Rectal smooth muscle tissue (tissue), 1 donor: ENCODE measurements around the gene RNF149.

Experiments
- H3K27ac ChIP-seq: one replicate; pipeline ENCODE4 v1.7.0; 2013; ENCODE audit warnings: low read depth, low read length, inconsistent platforms
- H3K27me3 ChIP-seq: one replicate; pipeline ENCODE4 v1.7.0; 2013; ENCODE audit warnings: low read length; ENCODE audit not compliant: control insufficient read depth, insufficient read depth
- H3K36me3 ChIP-seq: one replicate; pipeline ENCODE4 v1.7.0; 2013; ENCODE audit warnings: low read length; ENCODE audit not compliant: control insufficient read depth, insufficient read depth
- H3K4me1 ChIP-seq: one replicate; pipeline ENCODE4 v1.7.0; 2013; ENCODE audit warnings: low read length; ENCODE audit not compliant: control insufficient read depth, insufficient read depth
- H3K4me3 ChIP-seq: one replicate; pipeline ENCODE4 v1.7.0; 2013; ENCODE audit warnings: low read length
- H3K9ac ChIP-seq: one replicate; pipeline ENCODE4 v1.7.0; 2013; ENCODE audit warnings: low read length

The RNF149 gene

DNA sequence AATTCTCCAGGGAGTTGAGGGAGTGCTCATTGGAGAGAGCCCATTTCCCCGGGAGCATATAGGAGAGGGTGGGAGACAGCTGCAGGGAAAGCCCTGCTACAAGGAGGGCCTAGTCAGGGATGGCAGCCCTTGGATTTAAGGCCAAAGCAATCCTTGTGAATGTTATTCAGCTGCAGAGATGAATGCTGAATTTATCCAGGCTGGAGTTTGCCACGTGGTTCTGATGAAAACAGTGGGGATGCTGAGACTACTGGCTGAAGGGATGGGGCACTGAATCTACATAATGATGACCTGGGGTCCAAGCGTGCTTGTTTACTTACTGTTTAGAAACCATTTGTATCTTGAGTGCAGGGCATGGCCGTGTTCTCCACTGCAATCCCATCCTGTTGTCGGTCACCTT is 35.6 kb upstream of the RNF149 start:
- Histone ChIP-seq H3K36me3 (no peaks in the 10 kb centered on the region), H3K4me1 (no peaks in the 10 kb centered on the region), H3K4me3 (no peak overlapping the region), H3K27me3 (no peaks in the 10 kb centered on the region), H3K27ac (no peak overlapping the region), H3K9ac (no peak overlapping the region)

DNA sequence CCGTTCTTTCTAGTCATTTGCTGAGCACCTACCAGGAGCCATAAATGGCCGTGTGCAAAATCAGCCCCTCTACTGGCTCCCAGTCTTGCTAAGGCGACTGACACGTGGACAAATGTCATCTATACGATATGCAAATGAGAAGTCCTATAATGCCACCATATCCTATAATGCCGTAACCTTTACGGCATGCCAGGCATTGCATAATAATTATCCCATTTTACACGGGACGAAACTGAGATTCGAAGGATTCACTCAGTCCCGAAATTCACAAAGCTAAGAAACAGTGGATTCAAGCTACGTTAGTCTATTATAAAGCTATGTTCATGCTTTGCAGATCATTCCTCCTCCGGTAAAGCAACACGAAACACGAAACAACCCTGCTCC is 34.1 kb upstream of the RNF149 start:
- no peak overlapping the region for H3K9ac ChIP-seq
- H3K27ac ChIP-seq = no peak overlapping the region
- no peaks in the 10 kb centered on the region for H3K4me1 ChIP-seq
- no peaks in the 10 kb centered on the region for H3K36me3 ChIP-seq
- no peaks in the 10 kb centered on the region for H3K27me3 ChIP-seq
- H3K4me3 ChIP-seq = no peak overlapping the region

GRCh38 chr2:101341901-101342624 is 33.6 kb upstream of the RNF149 start:
- no peak overlapping the region for H3K9ac ChIP-seq
- H3K36me3 ChIP-seq = no peaks in the 10 kb centered on the region
- no peaks in the 10 kb centered on the region for H3K27me3 ChIP-seq
- no peak overlapping the region for H3K27ac ChIP-seq
- no peak overlapping the region for H3K4me3 ChIP-seq
- H3K4me1 ChIP-seq = no peaks in the 10 kb centered on the region

DNA sequence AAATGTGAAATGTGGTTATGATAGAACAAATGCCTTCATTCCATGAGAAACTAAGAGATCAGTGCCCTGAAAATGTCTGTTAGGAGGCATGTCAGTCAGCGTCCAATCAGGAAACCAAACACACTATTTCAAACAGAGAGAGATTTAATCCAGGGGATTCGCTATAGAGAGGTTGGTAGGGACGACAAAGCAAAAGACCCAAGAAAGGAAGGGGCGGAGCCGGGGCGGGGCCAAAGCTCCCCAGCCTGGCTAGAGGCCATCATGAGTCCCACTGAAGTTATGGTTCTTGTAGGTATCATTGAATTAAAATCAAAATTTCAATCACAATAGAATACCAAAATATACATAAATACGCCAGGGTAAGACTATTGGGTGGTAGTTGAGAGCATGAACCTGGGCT is 32.9 kb upstream of the RNF149 start:
- no peaks in the 10 kb centered on the region for H3K4me1 ChIP-seq
- H3K4me3 ChIP-seq = no peak overlapping the region
- H3K27ac ChIP-seq = no peak overlapping the region
- no peaks in the 10 kb centered on the region for H3K36me3 ChIP-seq
- no peak overlapping the region for H3K9ac ChIP-seq
- no peaks in the 10 kb centered on the region for H3K27me3 ChIP-seq

- Histone ChIP-seq H3K36me3 (no peaks in the 10 kb centered on the region), H3K4me3 (no peak overlapping the region), H3K4me1 (no peaks in the 10 kb centered on the region), H3K27ac (no peak overlapping the region), H3K9ac (no peak overlapping the region), H3K27me3 (no peaks in the 10 kb centered on the region)
These were observed 31.6 kb upstream of the RNF149 start for GRCh38 chr2:101340141-101340551.

DNA sequence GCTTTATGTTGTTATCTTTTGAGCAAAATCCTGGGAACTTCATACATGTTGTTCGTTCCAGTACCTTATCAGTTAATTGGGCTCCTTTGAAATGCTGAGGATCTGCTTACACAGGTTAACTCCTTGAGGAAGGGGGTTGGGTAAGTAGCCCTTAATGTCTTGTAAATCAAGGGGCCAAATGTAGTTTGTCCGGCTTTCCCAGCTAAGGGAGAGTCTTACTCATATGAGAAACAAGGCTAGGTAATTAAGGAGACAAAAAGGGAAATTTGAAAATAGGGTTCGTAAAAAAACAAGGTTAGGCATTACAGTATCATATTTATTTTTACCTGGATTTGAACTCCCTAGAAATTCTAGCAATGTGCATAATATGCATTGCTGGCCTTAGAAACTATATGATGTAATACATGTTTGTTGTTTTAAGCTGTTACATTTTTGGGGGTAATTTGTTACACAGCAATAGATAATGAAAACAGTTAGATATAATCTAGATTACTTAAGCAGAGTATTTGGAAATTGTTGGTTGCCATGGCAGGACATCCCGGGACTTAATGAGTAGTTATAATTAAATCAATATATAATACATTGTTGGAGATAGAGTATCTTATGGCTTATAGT is 30.9 kb upstream of the RNF149 start:
- Histone ChIP-seq H3K36me3 (no peaks in the 10 kb centered on the region), H3K9ac (no peak overlapping the region), H3K4me3 (no peak overlapping the region), H3K27me3 (no peaks in the 10 kb centered on the region), H3K4me1 (no peaks in the 10 kb centered on the region), H3K27ac (no peak overlapping the region)

- no peaks in the 10 kb centered on the region for H3K36me3 ChIP-seq
- no peak overlapping the region for H3K4me3 ChIP-seq
- H3K9ac ChIP-seq = no peak overlapping the region
- H3K27ac ChIP-seq = no peak overlapping the region
- H3K27me3 ChIP-seq = no peaks in the 10 kb centered on the region
- no peaks in the 10 kb centered on the region for H3K4me1 ChIP-seq
These were observed 29.4 kb upstream of the RNF149 start for GRCh38 chr2:101337877-101338276.

DNA sequence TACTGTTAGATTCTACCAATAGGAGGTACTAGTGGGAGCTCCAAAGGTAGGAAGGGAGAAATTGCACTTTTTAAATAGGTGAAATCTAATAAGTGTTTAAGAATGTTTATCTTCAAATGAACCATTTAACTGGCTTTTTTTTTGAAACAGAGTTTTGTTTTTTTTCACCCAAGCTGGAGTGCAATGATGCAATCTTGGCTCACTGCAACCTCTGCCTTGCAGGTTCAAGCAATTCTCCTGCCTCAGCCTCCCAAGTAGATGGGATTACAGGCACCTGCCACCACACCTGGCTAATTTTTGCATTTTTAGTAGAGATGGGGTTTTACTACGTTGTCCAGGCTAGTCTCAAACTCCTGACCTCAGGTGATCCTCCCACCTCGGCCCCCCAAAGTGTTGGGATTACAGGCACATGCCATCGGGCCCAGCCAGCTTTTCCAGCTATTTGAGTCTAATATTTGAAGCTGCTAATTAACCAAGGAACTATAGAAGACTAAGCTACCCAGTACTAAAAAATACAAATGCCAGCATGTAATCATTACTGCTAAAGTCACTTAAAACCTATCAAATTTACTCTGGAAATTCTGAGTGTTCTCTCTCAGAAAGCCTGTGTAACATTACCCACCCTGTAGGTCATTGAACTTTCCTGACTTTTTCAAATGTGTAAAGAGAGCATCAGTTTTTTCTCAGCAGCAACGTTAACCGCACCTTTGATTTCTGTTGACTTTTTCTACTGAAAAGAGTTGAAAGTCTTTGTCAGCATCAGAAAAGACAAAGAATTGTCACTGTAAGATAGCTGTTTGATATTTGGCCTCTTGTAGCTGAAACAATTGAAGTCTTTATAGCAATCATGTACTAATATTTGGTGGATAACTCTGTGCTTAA is 24.6 kb upstream of the RNF149 start:
- Histone ChIP-seq H3K9ac (no peak overlapping the region), H3K4me1 (no peaks in the 10 kb centered on the region), H3K27ac (no peak overlapping the region)

GRCh38 chr2:101331202-101331601 is 22.7 kb upstream of the RNF149 start:
- Histone ChIP-seq H3K27ac (no peak overlapping the region), H3K36me3 (no peaks in the 10 kb centered on the region), H3K9ac (no peak overlapping the region), H3K27me3 (no peaks in the 10 kb centered on the region), H3K4me1 (no peaks in the 10 kb centered on the region), H3K4me3 (no peak overlapping the region)

More for the DNA sequence above, 24.6 kb upstream of the RNF149 start:
- H3K4me3 ChIP-seq = no peak overlapping the region
- H3K27me3 ChIP-seq = no peaks in the 10 kb centered on the region
- H3K36me3 ChIP-seq = no peaks in the 10 kb centered on the region

DNA sequence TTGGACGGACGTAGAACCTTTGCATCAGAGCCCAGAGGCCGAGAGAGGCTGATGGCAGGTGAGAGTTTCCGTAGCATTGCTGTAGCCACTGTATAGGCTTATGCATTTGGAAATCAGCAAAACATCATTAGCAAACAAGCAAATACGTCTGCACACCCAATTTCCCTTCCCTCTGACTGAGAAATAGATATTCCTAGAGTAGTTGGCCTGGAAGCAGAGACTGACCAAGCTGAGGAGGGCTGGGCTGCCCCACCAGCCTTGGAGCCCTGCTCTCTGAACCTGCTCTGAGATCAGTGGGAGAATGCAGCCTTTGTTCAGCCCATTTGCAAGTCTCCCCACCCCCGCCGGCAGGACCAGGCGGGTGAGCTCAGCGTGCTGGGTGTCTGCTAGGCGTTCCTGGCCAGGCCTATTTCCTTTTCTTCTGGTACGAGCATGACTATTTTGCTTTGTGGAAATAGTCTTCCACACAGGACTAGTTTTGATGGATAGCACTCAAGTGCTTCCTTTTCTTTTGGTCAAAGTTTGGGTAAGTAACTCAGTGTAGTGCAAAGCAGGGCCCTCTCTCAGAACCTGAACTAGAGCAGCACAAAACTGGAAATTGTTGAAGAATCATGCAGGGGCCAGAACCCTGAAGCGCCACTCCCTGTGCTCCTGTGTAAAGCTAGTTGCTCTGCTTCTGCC is 21.9 kb upstream of the RNF149 start:
- H3K27me3 ChIP-seq = no peaks in the 10 kb centered on the region
- H3K4me1 ChIP-seq = no peaks in the 10 kb centered on the region
- H3K4me3 ChIP-seq = no peak overlapping the region
- H3K36me3 ChIP-seq = no peaks in the 10 kb centered on the region
- no peak overlapping the region for H3K27ac ChIP-seq
- H3K9ac ChIP-seq = no peak overlapping the region

DNA sequence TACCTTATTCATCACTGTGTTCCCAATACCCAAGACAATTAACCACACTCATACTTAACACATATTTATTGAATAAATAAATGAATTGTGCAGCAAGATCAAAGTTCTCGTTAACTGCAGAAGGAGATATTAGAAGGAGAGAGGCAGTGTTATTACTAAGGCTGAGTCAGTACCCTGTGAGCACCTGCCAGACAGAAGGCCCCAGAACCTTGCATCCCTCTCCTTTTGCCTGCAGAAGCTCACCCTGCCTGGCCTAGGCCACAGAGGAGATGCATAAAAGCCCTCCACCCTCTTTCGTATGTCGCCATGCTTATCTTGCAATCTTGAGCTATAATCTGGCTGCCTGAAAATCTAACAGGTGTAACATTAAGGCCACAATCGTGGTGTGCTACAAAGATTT is 20.5 kb upstream of the RNF149 start:
- no peak overlapping the region for H3K27ac ChIP-seq
- H3K4me1 ChIP-seq = no peaks in the 10 kb centered on the region
- H3K27me3 ChIP-seq = no peaks in the 10 kb centered on the region
- no peaks in the 10 kb centered on the region for H3K36me3 ChIP-seq
- H3K4me3 ChIP-seq = no peak overlapping the region
- H3K9ac ChIP-seq = no peak overlapping the region

DNA sequence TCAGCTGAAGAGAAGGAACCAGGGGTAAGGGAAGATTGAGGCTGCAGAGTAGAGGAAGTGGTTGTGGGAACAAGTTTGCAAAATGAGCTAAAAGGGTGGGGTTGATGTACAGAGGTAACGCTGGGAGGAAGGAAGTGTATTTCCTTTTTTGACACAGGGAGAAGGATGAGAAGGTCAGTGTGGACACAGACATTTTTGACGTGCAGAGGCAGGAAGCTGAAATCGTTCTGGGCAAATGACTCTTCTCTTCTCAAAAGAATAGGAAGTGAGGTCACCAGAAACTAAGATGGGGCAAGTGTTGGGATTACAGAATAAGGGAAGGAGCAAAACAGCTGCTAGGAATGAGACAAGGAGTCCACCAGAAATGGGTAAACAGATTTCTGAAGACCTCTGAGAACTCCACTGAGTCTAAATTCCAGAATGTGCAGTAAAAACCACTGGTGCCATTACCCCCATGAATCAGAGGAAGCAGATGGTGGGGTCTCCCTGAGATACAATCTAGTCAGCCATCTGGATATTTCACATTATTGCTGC is 20.0 kb upstream of the RNF149 start:
- Histone ChIP-seq H3K4me3 (no peak overlapping the region), H3K27ac (no peak overlapping the region), H3K36me3 (no peaks in the 10 kb centered on the region), H3K9ac (no peak overlapping the region), H3K27me3 (no peaks in the 10 kb centered on the region), H3K4me1 (no peaks in the 10 kb centered on the region)
